Measurements from ENCODE around the gene HK2.
"Not testable (repeated sequence)": the region's sequence is repeated elsewhere in the genome, so short reads cannot be mapped to it uniquely, and the experiment has no call there.

HK2 gene

GRCh38 chr2:74831693-74832530 lies 2.0 kb upstream of the HK2 start:
- Histone ChIP-seq H3K4ac (ENCODE audit: low read depth in 1 of 2, low read length in 2 of 2) (no peak overlapping the region), H3K9me3 (ENCODE audit: control insufficient read depth, low read length) (no peaks in the 10 kb centered on the region), H4K8ac (ENCODE audit: low read length) (peak overlapping the region; percentile 12), H2AFZ (ENCODE audit: low read depth, low read length) (peak overlapping the region; percentile 19), H3K27me3 (ENCODE audit: control insufficient read depth in 1 of 2, insufficient read depth in 1 of 2, low read length in 2 of 2) (peaks cover 0 to 15% of the 10 kb centered on the region in 2 experiments), H3K14ac (ENCODE audit: low read length in 2 of 2) (no peak overlapping the region), H3K27ac (ENCODE audit: low read length, poor library complexity, severe bottlenecking) (no peak overlapping the region), H2BK12ac (ENCODE audit: low read length in 2 of 2) (peak overlapping the region; percentile 3 to 89), H3K36me3 (ENCODE audit: control insufficient read depth in 1 of 2, insufficient read depth in 2 of 2, low read depth in 1 of 2, low read length in 2 of 2) (no peaks in the 10 kb centered on the region), H2BK120ac (ENCODE audit: low read depth, low read length) (no peak overlapping the region), H3K79me1 (replicated peaks; ENCODE audit: low read length, poor library complexity, severe bottlenecking) (no peaks in the 10 kb centered on the region), H2BK15ac (ENCODE audit: low read depth, poor library complexity, severe bottlenecking) (no peak overlapping the region), H3K4me3 (ENCODE audit: insufficient read depth in 1 of 2, low read depth in 1 of 2, low read length in 2 of 2) (no peak overlapping the region), H4K91ac (ENCODE audit: low read length) (no peak overlapping the region), H3K4me1 (ENCODE audit: control insufficient read depth, insufficient read depth, low read depth, low read length) (peaks cover 18% of the 10 kb centered on the region), H2AK5ac (ENCODE audit: low read length, severe bottlenecking) (no peak overlapping the region), H2BK5ac (ENCODE audit: low read depth, low read length, poor library complexity, severe bottlenecking) (no peak overlapping the region), H3K23ac (ENCODE audit: low read length in 2 of 2) (no peak overlapping the region), H3K9ac (ENCODE audit: low read length) (peak overlapping the region; percentile 17), H3K18ac (ENCODE audit: low read depth in 1 of 2, low read length in 2 of 2) (no peak overlapping the region), H3K4me2 (ENCODE audit: low read length, poor library complexity, severe bottlenecking) (no peak overlapping the region)
- DNase-seq, result peak; percentile 65
- 86% methylated on average over 7 of the region's 7 CpGs for WGBS

DNA sequence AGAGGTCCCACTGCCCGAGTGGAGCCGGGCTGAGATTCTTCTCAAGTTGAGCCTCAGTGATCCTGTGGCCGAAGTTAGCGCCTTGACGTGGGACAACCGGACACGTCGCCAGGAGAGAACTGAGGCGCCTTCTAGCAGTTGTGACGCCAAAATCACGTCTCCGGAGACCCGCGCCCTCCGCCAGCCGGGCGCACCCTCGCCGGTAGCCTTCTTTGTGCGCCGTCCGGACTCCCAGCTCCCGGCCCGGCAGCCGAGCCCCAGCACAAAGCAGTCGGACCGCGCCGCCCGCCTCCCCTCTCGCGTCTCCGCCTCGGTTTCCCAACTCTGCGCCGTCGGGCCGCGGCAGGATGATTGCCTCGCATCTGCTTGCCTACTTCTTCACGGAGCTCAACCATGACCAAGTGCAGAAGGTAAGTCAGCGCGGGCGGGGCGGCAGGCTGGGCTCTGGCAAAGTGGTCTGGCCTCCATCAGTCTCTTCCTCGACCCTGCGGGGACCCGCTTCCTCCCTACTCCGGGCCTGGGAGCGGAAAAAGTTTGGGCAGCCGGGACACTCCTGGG lies 386 bp downstream of the HK2 start:
- Histone ChIP-seq H2BK15ac (ENCODE audit: low read depth, poor library complexity, severe bottlenecking) (peak overlapping the region; percentile 57), H4K8ac (ENCODE audit: low read length) (peak overlapping the region; percentile 53), H3K4ac (ENCODE audit: low read depth in 1 of 2, low read length in 2 of 2) (peak overlapping the region; percentile 24 to 82), H3K23ac (ENCODE audit: low read length in 2 of 2) (peak overlapping the region; percentile 61 to 79), H3K9ac (ENCODE audit: low read length) (peak overlapping the region; percentile 95), H3K4me3 (ENCODE audit: insufficient read depth in 1 of 2, low read depth in 1 of 2, low read length in 2 of 2) (peak overlapping the region; percentile 69 to 95), H2BK12ac (ENCODE audit: low read length in 2 of 2) (peak overlapping the region in 1 of 2 experiments; percentile 86), H3K4me2 (ENCODE audit: low read length, poor library complexity, severe bottlenecking) (peak overlapping the region; percentile 91), H2AFZ (ENCODE audit: low read depth, low read length) (peak overlapping the region; percentile 81), H3K18ac (ENCODE audit: low read depth in 1 of 2, low read length in 2 of 2) (peak overlapping the region; percentile 73 to 84), H3K14ac (ENCODE audit: low read length in 2 of 2) (peak overlapping the region in 1 of 2 experiments; percentile 95), H3K27me3 (ENCODE audit: control insufficient read depth in 1 of 2, insufficient read depth in 1 of 2, low read length in 2 of 2) (peaks cover 0 to 12% of the 10 kb centered on the region in 2 experiments), H3K4me1 (ENCODE audit: control insufficient read depth, insufficient read depth, low read depth, low read length) (peaks cover 18% of the 10 kb centered on the region)
- H3K36me3 ChIP-seq (ENCODE audit: control insufficient read depth in 1 of 2, insufficient read depth in 2 of 2, low read depth in 1 of 2, low read length in 2 of 2); H2BK120ac ChIP-seq (ENCODE audit: low read depth, low read length); H3K27ac ChIP-seq (ENCODE audit: low read length, poor library complexity, severe bottlenecking); H4K91ac ChIP-seq (ENCODE audit: low read length); H3K79me1 ChIP-seq (replicated peaks; ENCODE audit: low read length, poor library complexity, severe bottlenecking); H2AK5ac ChIP-seq (ENCODE audit: low read length, severe bottlenecking); H2BK5ac ChIP-seq (ENCODE audit: low read depth, low read length, poor library complexity, severe bottlenecking); H3K9me3 ChIP-seq (ENCODE audit: control insufficient read depth, low read length): not testable (repeated sequence)
- peak; percentile 57 for DNase-seq
- under 1% methylated on average over 51 of the region's 51 CpGs for WGBS

DNA sequence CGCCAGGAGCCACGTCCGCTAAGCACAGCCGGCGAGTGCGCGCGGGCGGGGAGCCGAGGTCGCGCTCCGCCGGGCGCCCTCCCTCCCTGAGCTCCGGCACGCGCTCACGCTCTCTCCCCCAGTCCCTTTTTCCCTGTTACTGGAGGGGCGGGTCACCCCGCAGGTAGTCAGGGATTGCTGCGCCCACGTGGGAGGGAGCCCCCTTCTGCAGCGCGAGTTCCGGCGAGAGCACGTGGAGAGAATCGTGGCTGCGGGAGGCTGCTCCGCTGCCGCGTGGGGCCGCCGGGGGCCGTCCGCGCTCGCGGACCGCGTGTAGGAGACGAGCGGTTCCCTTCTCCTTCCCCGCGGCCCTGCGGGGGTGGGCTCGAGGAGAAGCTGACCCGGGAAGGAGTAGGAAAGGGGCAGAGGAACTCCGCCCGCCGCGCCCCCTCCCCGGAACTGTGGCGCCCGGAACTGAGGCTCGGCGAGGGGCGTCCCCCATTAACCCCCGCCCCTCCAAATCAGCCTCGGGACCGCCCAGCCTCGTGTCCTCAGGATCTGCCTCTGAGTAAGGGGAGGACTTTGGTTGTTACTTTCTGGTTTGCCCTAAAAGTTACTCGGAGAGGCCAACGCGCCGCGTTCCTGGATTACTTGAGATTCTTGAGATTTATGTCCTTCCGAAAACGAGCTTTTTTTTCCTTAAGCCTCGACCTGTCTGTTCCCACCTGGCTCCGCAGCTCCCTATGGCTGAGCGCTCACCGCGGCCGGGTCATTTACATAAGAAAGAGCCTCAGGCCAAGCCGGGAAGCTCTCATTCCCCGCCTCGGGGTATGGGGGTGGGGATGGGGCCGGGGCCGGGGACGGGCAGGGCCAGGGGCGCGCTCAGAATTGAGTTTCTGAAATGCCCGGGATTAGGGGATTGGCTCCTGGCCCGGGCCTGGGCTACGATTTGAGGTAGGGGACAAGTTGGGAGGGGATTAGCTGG lies 1.1 kb downstream of the HK2 start:
- Histone ChIP-seq H3K4me1 (ENCODE audit: control insufficient read depth, insufficient read depth, low read depth, low read length) (peaks cover 18% of the 10 kb centered on the region), H2AK5ac (ENCODE audit: low read length, severe bottlenecking) (no peak overlapping the region), H3K27me3 (ENCODE audit: control insufficient read depth in 1 of 2, insufficient read depth in 1 of 2, low read length in 2 of 2) (peaks cover 0 to 12% of the 10 kb centered on the region in 2 experiments), H3K18ac (ENCODE audit: low read depth in 1 of 2, low read length in 2 of 2) (peak overlapping the region; percentile 73 to 84), H4K91ac (ENCODE audit: low read length) (peak overlapping the region; percentile 34), H3K27ac (ENCODE audit: low read length, poor library complexity, severe bottlenecking) (no peak overlapping the region), H3K9me3 (ENCODE audit: control insufficient read depth, low read length) (no peaks in the 10 kb centered on the region), H3K4me3 (ENCODE audit: insufficient read depth in 1 of 2, low read depth in 1 of 2, low read length in 2 of 2) (peak overlapping the region; percentile 69 to 95), H3K23ac (ENCODE audit: low read length in 2 of 2) (peak overlapping the region in 1 of 2 experiments; percentile 8), H2BK120ac (ENCODE audit: low read depth, low read length) (peak overlapping the region; percentile 3), H3K36me3 (ENCODE audit: control insufficient read depth in 1 of 2, insufficient read depth in 2 of 2, low read depth in 1 of 2, low read length in 2 of 2) (no peaks in the 10 kb centered on the region), H3K79me1 (replicated peaks; ENCODE audit: low read length, poor library complexity, severe bottlenecking) (no peaks in the 10 kb centered on the region), H2BK5ac (ENCODE audit: low read depth, low read length, poor library complexity, severe bottlenecking) (no peak overlapping the region), H3K9ac (ENCODE audit: low read length) (peak overlapping the region; percentile 95), H2AFZ (ENCODE audit: low read depth, low read length) (peak overlapping the region; percentile 81), H4K8ac (ENCODE audit: low read length) (no peak overlapping the region), H2BK12ac (ENCODE audit: low read length in 2 of 2) (peak overlapping the region; percentile 44 to 86), H2BK15ac (ENCODE audit: low read depth, poor library complexity, severe bottlenecking) (peak overlapping the region; percentile 26), H3K14ac (ENCODE audit: low read length in 2 of 2) (peak overlapping the region; percentile 62 to 95), H3K4me2 (ENCODE audit: low read length, poor library complexity, severe bottlenecking) (peak overlapping the region; percentile 91), H3K4ac (ENCODE audit: low read depth in 1 of 2, low read length in 2 of 2) (peak overlapping the region; percentile 24 to 82)
- peak; percentile 57 for DNase-seq
- WGBS, result 2% methylated on average over 49 of the region's 87 CpGs
